ENCODE results near the gene TMEM120B. TPM values are rescaled to one million over a fixed set of nuclear protein-coding genes. Genes with fewer than 3 reads are reported as not detected.
"Not testable (repeated sequence)": the region's sequence is repeated elsewhere in the genome, so short reads cannot be mapped to it uniquely, and the experiment has no call there.

TMEM120B gene
- total RNA-seq, 1 donor, result 8.3 TPM

- H2AFZ ChIP-seq (ENCODE audit: low read length), result no peak overlapping the region
- peaks cover 3% of the 10 kb centered on the region for H3K4me1 ChIP-seq (ENCODE audit: insufficient read depth, low read length)
- DNase-seq (ENCODE audit: insufficient read length, low spot score, missing footprints), result peak; percentile 62
- no peak overlapping the region for H3K4me2 ChIP-seq (ENCODE audit: insufficient read depth, low read length)
- H3K9me3 ChIP-seq (ENCODE audit: low read depth, low read length), result no peaks in the 10 kb centered on the region
- H3K79me2 ChIP-seq (ENCODE audit: insufficient read depth, low read length), result no peaks in the 10 kb centered on the region
- H3K27me3 ChIP-seq (ENCODE audit: insufficient read depth, low read length), result no peaks in the 10 kb centered on the region
- TF ChIP-seq CTCF (IDR thresholded peaks at IDR 0.05; ENCODE audit: extremely low read depth, low read depth, low read length), result no peak
- H3K4me3 ChIP-seq (ENCODE audit: insufficient read depth, low read length), result no peak overlapping the region
- no peaks in the 10 kb centered on the region for H3K36me3 ChIP-seq (ENCODE audit: insufficient read depth, low read length)
- H3K27ac ChIP-seq (ENCODE audit: low read depth, low read length), result no peak overlapping the region
- H4K20me1 ChIP-seq (ENCODE audit: insufficient read depth, low read length), result no peaks in the 10 kb centered on the region
These were observed 29.2 kb downstream of the TMEM120B start for GRCh38 chr12:121741743-121742142.

- not testable (repeated sequence) for H3K36me3 ChIP-seq (ENCODE audit: insufficient read depth, low read length); H4K20me1 ChIP-seq (ENCODE audit: insufficient read depth, low read length); H3K4me3 ChIP-seq (ENCODE audit: insufficient read depth, low read length); DNase-seq (ENCODE audit: insufficient read length, low spot score, missing footprints); H2AFZ ChIP-seq (ENCODE audit: low read length); H3K27me3 ChIP-seq (ENCODE audit: insufficient read depth, low read length); H3K9me3 ChIP-seq (ENCODE audit: low read depth, low read length); H3K27ac ChIP-seq (ENCODE audit: low read depth, low read length); H3K79me2 ChIP-seq (ENCODE audit: insufficient read depth, low read length); H3K4me2 ChIP-seq (ENCODE audit: insufficient read depth, low read length); H3K4me1 ChIP-seq (ENCODE audit: insufficient read depth, low read length)
These were observed 33.0 kb downstream of the TMEM120B start for GRCh38 chr12:121745545-121745944.

GRCh38 chr12:121748218-121748570, 35.6 kb downstream of the TMEM120B start:
- DNase-seq (ENCODE audit: insufficient read length, low spot score, missing footprints), result peak; percentile 87
- Histone ChIP-seq H3K27ac (ENCODE audit: low read depth, low read length) (peak overlapping the region; percentile 42), H2AFZ (ENCODE audit: low read length) (no peak overlapping the region)

GRCh38 chr12:121748571-121749265, 36.2 kb downstream of the TMEM120B start:
- TF ChIP-seq CTCF (IDR thresholded peaks at IDR 0.05; ENCODE audit: extremely low read depth, low read depth, low read length), result no peak
- H3K79me2 ChIP-seq (ENCODE audit: insufficient read depth, low read length), result no peaks in the 10 kb centered on the region
- no peak overlapping the region for H2AFZ ChIP-seq (ENCODE audit: low read length)
- H3K27me3 ChIP-seq (ENCODE audit: insufficient read depth, low read length), result no peaks in the 10 kb centered on the region
- no peak overlapping the region for H3K4me2 ChIP-seq (ENCODE audit: insufficient read depth, low read length)
- H3K4me3 ChIP-seq (ENCODE audit: insufficient read depth, low read length), result no peak overlapping the region
- no peaks in the 10 kb centered on the region for H4K20me1 ChIP-seq (ENCODE audit: insufficient read depth, low read length)
- H3K27ac ChIP-seq (ENCODE audit: low read depth, low read length), result peak overlapping the region; percentile 42
- H3K4me1 ChIP-seq (ENCODE audit: insufficient read depth, low read length), result peaks cover 4% of the 10 kb centered on the region
- peak; percentile 96 for DNase-seq (ENCODE audit: insufficient read length, low spot score, missing footprints)
- H3K9me3 ChIP-seq (ENCODE audit: low read depth, low read length), result no peaks in the 10 kb centered on the region
- no peaks in the 10 kb centered on the region for H3K36me3 ChIP-seq (ENCODE audit: insufficient read depth, low read length)

More at GRCh38 chr12:121748218-121748570, 35.6 kb downstream of the TMEM120B start:
- Histone ChIP-seq H3K9me3 (ENCODE audit: low read depth, low read length) (no peaks in the 10 kb centered on the region), H3K4me3 (ENCODE audit: insufficient read depth, low read length) (no peak overlapping the region), H3K36me3 (ENCODE audit: insufficient read depth, low read length) (no peaks in the 10 kb centered on the region), H3K4me1 (ENCODE audit: insufficient read depth, low read length) (peaks cover 4% of the 10 kb centered on the region), H3K79me2 (ENCODE audit: insufficient read depth, low read length) (no peaks in the 10 kb centered on the region), H3K27me3 (ENCODE audit: insufficient read depth, low read length) (no peaks in the 10 kb centered on the region), H4K20me1 (ENCODE audit: insufficient read depth, low read length) (no peaks in the 10 kb centered on the region), H3K4me2 (ENCODE audit: insufficient read depth, low read length) (no peak overlapping the region)
- no peak for TF ChIP-seq CTCF (IDR thresholded peaks at IDR 0.05; ENCODE audit: extremely low read depth, low read depth, low read length)

Measured in osteoblast (primary cell).